Ishikawa (cell line): ENCODE measurements around the gene USH1G.

Experiments
- CEBPB ChIP-seq: IDR thresholded peaks from 2 replicates; pipeline ENCODE4 v1.6.1; 2012
- CREB1 ChIP-seq: IDR thresholded peaks from 2 replicates; pipeline ENCODE4 v1.6.1; 2012; ENCODE audit warnings: low read depth
- EGR1 ChIP-seq: IDR thresholded peaks from 2 replicates; pipeline ENCODE4 v1.6.1; 2012
- EP300 ChIP-seq: IDR thresholded peaks from 2 replicates; pipeline ENCODE4 v1.6.1; 2012; ENCODE audit warnings: borderline replicate concordance
- FOXM1 ChIP-seq: IDR thresholded peaks from 2 replicates; pipeline ENCODE4 v1.6.1; 2012; ENCODE audit warnings: low read depth, borderline replicate concordance
- NFIC ChIP-seq: IDR thresholded peaks from 2 replicates; pipeline ENCODE4 v1.6.1; 2012
- RAD21 ChIP-seq: IDR thresholded peaks from 2 replicates; pipeline ENCODE4 v1.6.1; 2012; ENCODE audit warnings: low read depth
- TAF1 ChIP-seq: IDR thresholded peaks from 2 replicates; pipeline ENCODE4 v1.6.1; 2012; ENCODE audit warnings: low read depth, mild to moderate bottlenecking
- TCF12 ChIP-seq: IDR thresholded peaks from 2 replicates; pipeline ENCODE4 v1.6.1; 2012; ENCODE audit warnings: low read depth
- TEAD4 ChIP-seq: IDR thresholded peaks from 2 replicates; pipeline ENCODE4 v1.6.1; 2012
- YY1 ChIP-seq: IDR thresholded peaks from 2 replicates; pipeline ENCODE4 v1.6.1; 2012; ENCODE audit warnings: low read depth
- ZBTB7A ChIP-seq: IDR thresholded peaks from 2 replicates; pipeline ENCODE4 v1.6.1; 2012; ENCODE audit warnings: low read depth
- TF ChIP-seq, protein P1 (sequence below): IDR thresholded peaks from 2 replicates; pipeline ENCODE4 v1.6.1; 2012
- TF ChIP-seq, protein P2 (sequence below): IDR thresholded peaks from 2 replicates; pipeline ENCODE4 v1.6.1; 2012
- TF ChIP-seq, protein P3 (sequence below): IDR thresholded peaks from 2 replicates; pipeline ENCODE4 v1.6.1; 2012; ENCODE audit warnings: low read depth, mild to moderate bottlenecking

The USH1G gene

DNA sequence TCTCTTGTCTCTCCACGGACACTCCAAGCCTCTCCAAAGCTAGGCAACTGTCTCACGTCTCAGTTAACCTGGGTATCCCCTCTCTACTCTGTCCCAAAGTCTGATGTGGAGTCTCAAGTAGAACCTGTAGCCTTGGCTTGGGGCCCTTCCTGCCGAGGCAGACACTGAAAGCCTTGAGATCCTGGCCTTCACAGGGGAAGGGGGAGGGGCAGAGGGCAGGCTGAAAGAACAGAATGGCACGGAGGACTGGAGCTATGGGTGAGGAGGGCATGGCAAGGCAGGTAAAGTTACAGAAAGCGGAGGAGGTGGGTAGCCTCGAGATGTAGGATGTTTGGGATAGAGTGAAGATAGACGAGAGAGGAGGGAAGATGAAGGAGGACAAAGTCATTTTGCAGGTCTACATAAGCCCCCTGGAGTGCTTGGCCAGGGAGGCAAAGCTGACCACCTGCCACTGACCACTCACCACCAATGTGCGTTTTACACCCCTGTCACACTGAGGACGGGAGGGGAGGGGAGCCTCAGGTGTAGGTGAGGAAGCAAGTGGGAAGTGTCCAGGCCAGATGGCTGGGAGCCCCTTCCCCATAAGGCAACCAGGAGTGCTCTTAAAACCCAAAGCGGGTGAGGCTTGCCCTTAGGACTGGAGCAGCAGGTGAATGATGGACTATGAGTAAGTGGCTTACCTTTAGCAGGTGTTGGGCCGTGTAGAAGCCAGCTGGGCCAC lies 51.5 kb downstream of the USH1G start:
- TF ChIP-seq TEAD4 (no peak), TAF1 (no peak), CREB1 (no peak), CEBPB (no peak), TCF12 (no peak), EP300 (no peak), FOXM1 (no peak), RAD21 (no peak), ZBTB7A (no peak), YY1 (no peak), NFIC (no peak), EGR1 (no peak)
- TF ChIP-seq, protein P1, sequence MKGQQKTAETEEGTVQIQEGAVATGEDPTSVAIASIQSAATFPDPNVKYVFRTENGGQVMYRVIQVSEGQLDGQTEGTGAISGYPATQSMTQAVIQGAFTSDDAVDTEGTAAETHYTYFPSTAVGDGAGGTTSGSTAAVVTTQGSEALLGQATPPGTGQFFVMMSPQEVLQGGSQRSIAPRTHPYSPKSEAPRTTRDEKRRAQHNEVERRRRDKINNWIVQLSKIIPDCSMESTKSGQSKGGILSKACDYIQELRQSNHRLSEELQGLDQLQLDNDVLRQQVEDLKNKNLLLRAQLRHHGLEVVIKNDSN = no peak
- TF ChIP-seq, protein P2, sequence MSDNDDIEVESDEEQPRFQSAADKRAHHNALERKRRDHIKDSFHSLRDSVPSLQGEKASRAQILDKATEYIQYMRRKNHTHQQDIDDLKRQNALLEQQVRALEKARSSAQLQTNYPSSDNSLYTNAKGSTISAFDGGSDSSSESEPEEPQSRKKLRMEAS = no peak
- TF ChIP-seq, protein P3, sequence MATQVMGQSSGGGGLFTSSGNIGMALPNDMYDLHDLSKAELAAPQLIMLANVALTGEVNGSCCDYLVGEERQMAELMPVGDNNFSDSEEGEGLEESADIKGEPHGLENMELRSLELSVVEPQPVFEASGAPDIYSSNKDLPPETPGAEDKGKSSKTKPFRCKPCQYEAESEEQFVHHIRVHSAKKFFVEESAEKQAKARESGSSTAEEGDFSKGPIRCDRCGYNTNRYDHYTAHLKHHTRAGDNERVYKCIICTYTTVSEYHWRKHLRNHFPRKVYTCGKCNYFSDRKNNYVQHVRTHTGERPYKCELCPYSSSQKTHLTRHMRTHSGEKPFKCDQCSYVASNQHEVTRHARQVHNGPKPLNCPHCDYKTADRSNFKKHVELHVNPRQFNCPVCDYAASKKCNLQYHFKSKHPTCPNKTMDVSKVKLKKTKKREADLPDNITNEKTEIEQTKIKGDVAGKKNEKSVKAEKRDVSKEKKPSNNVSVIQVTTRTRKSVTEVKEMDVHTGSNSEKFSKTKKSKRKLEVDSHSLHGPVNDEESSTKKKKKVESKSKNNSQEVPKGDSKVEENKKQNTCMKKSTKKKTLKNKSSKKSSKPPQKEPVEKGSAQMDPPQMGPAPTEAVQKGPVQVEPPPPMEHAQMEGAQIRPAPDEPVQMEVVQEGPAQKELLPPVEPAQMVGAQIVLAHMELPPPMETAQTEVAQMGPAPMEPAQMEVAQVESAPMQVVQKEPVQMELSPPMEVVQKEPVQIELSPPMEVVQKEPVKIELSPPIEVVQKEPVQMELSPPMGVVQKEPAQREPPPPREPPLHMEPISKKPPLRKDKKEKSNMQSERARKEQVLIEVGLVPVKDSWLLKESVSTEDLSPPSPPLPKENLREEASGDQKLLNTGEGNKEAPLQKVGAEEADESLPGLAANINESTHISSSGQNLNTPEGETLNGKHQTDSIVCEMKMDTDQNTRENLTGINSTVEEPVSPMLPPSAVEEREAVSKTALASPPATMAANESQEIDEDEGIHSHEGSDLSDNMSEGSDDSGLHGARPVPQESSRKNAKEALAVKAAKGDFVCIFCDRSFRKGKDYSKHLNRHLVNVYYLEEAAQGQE = no peak

DNA sequence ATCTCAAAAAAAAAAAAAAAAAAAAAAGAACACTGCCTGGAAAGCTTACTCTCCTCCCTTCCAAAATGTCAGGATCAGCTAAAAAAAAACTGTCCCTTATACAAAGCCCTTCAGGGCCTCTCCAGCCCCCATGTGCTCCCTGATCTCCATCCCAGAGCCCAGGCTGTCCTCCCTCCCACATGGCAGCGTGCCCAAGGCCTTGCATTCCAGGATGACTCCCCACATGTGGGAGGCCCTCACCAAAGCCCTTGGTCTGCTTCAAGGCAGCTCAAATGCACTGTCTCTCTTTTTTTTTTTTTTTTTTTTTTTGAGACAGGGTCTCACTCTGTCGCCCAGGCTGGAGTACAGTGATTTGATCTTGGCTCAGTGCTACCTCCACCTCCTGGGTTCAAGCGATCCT lies 52.5 kb downstream of the USH1G start:
- TF ChIP-seq NFIC (0 out of 2 replicates have a peak, but pooled peaks have one; percentile 10), YY1 (no peak), ZBTB7A (no peak), EGR1 (no peak)
- TF ChIP-seq, protein P1 = no peak

DNA sequence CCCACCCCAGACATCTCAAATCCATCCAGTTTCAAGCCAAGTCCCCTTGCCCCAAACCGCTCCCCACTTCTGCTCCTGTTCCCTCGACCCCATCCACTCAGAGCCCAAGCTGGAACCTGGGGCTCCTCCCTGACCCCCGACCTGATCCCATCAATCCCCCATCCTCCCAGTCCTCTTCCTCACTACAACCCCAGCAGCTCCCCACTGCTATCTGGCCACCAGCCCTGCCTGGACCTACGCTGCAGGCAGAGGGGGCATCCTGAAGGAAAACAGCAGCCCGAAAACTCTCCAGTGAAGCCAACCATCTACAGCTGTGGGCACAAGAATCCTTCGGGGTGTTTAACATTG lies 54.2 kb downstream of the USH1G start:
- TF ChIP-seq EP300 = no peak
- no peak for TF ChIP-seq NFIC
- no peak for TF ChIP-seq YY1
- no peak for TF ChIP-seq ZBTB7A
- TF ChIP-seq TAF1 = no peak
- TF ChIP-seq RAD21 = no peak
- no peak for TF ChIP-seq CREB1
- no peak for TF ChIP-seq CEBPB
- no peak for TF ChIP-seq EGR1
- no peak for TF ChIP-seq TEAD4
- no peak for TF ChIP-seq FOXM1
- no peak for TF ChIP-seq TCF12
- TF ChIP-seq, protein P3 = no peak
- TF ChIP-seq, protein P1 = no peak
- TF ChIP-seq, protein P2 = no peak

DNA sequence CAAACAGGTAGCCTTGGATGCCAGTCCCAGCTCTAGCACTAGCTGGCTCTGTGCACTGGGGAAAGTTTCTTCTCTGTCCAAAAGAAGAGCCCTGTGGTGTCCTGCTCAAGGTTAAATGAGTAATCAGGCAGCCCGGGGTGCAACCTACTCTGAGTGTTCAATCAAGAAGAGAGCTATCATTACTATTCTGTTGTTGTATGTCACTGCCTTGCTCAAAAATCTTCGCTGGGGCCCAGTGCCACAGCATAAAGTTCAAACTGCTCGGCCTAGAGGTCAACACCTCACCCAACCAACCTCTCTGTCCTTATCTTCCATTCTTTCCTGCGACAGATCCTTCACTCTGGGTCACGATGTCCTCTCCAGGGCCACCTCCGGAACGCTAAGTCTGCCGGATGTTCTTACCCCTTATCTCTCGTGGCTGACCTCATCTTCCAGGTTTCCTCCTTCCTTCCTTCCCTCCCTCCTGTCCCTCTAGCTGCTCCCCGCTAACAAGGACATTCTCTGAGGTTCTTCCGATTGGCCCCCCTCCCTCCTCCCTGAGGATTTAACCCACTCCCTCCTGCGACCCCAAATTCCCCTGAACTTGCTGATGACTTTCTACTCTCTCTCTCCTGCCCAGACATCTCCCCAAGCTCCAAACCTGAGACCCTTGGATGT lies 54.7 kb downstream of the USH1G start:
- TF ChIP-seq EP300 (no peak), TAF1 (no peak), YY1 (no peak), CEBPB (no peak), RAD21 (no peak), CREB1 (no peak), TEAD4 (no peak), TCF12 (no peak), FOXM1 (no peak)
- TF ChIP-seq, protein P2 = no peak

DNA sequence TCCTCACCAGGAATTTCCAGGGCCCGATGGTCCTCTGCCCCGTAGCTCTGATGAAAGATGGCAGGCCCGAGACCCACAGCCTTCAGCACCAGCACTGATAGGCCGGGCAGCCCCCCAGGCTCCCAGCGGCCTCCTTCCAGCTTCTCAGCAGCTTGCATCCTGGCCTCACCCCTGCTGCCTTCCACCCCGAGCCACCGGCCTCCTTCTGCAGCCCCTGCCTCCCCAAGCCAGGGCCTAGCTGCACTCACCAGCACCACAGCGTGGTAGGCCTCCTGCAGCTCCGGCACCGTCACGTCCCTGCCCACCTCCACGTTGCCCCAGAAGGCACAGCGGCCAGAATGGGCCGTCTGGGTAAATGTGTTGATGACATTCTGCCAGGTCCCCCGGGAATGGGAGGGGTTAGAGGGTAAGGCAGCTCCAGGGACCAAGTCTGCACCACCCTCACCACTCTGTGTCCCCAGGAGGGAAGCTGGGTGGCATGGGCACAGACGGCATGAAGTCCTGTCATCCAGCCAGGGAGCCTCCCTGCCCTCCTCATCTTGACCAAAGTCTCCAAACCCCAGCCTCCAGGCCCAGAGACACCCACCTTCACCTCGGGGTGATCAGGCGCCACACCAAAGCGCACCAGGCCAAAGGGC lies 56.7 kb downstream of the USH1G start:
- TF ChIP-seq ZBTB7A = no peak
- no peak for TF ChIP-seq YY1
- TF ChIP-seq FOXM1 = no peak
- TF ChIP-seq RAD21 = no peak
- no peak for TF ChIP-seq CREB1
- TF ChIP-seq, protein P3 = no peak
- TF ChIP-seq EP300 = no peak
- TF ChIP-seq CEBPB = no peak
- TF ChIP-seq EGR1 = no peak
- TF ChIP-seq, protein P1 = no peak
- TF ChIP-seq, protein P2 = no peak
- TF ChIP-seq TEAD4 = no peak
- no peak for TF ChIP-seq TCF12
- TF ChIP-seq NFIC = no peak
- no peak for TF ChIP-seq TAF1
